SU-DHL-6 (cell line): ENCODE results near the gene RENBP.

Experiments used
- H2AFZ ChIP-seq: fragments of 200-600 bp; sonication (generic); 2 replicates; pipeline ENCODE4 v1.6.1; 2014; ENCODE audit warnings: low read depth, mild to moderate bottlenecking, moderate library complexity, mixed read lengths, antibody characterized with exemption, low read length; ENCODE audit not compliant: severe bottlenecking
- H3F3A ChIP-seq: fragments of 200-600 bp; shearing (Covaris generic); 2 replicates; pipeline ENCODE4 v1.6.0; 2016; ENCODE audit warnings: antibody characterized with exemption, mild to moderate bottlenecking; ENCODE audit not compliant: insufficient read depth
- H3K27ac ChIP-seq: fragments of 200-600 bp; sonication (generic); 2 replicates; pipeline ENCODE4 v1.5.1; 2016; ENCODE audit warnings: low read depth, mild to moderate bottlenecking, low read length, moderate library complexity, mixed read lengths
- H3K27me3 ChIP-seq: fragments of 200-600 bp; sonication (generic), shearing (Covaris generic); 2 replicates; pipeline ENCODE4 v1.6.0; 2014; ENCODE audit warnings: mild to moderate bottlenecking, low read length
- H3K36me3 ChIP-seq: fragments of 200-600 bp; sonication (generic); 2 replicates; pipeline ENCODE4 v1.6.1; 2014; ENCODE audit warnings: mild to moderate bottlenecking, low read length, mixed read lengths
- H3K4me2 ChIP-seq: fragments of 300-600, 200-600 bp; shearing (Covaris generic), sonication (generic); 2 replicates; pipeline ENCODE4 v1.6.0; 2014; ENCODE audit warnings: low read length, low read depth, mild to moderate bottlenecking; ENCODE audit not compliant: poor library complexity, severe bottlenecking
- H3K4me3 ChIP-seq: fragments of 200-600 bp; sonication (generic); 2 replicates; pipeline ENCODE4 v1.5.1; 2014; ENCODE audit warnings: antibody characterized with exemption, low read length, mild to moderate bottlenecking, mixed read lengths; ENCODE audit not compliant: insufficient read depth, poor library complexity, severe bottlenecking
- H3K79me2 ChIP-seq: fragments of 200-600 bp; sonication (generic); 2 replicates; pipeline ENCODE4 v1.6.1; 2014; ENCODE audit warnings: mild to moderate bottlenecking, low read length, moderate library complexity; ENCODE audit not compliant: insufficient read depth
- H3K9ac ChIP-seq: fragments of 200-600 bp; sonication (generic); 2 replicates; pipeline ENCODE4 v1.7.0; 2014; ENCODE audit warnings: mild to moderate bottlenecking, low read length
- H3K9me2 ChIP-seq: fragments of 200-600 bp; sonication (generic); replicated peaks from 2 replicates; pipeline ENCODE4 v1.6.1; 2014; ENCODE audit warnings: low read length; ENCODE audit not compliant: insufficient read depth
- H3K9me3 ChIP-seq: fragments of 200-600 bp; sonication (generic); 2 replicates; pipeline ENCODE4 v1.6.1; 2014; ENCODE audit warnings: low read length, mixed read lengths; ENCODE audit not compliant: insufficient read depth
- H4K20me1 ChIP-seq: fragments of 200-600 bp; sonication (generic); 2 replicates; pipeline ENCODE4 v1.6.1; 2014; ENCODE audit warnings: low read depth, mild to moderate bottlenecking, antibody characterized with exemption, low read length, moderate library complexity, mixed read lengths
- EZH2phosphoT487 ChIP-seq: fragments of 200-600 bp; sonication (generic), shearing (Covaris generic); conservative IDR thresholded peaks from 2 replicates; pipeline ENCODE4 v1.6.1; 2018; ENCODE audit warnings: mild to moderate bottlenecking, antibody characterized with exemption, low read length, moderate library complexity, mixed read lengths
- TF ChIP-seq, protein P1 (sequence below): fragments of 200-600 bp; sonication (generic); IDR thresholded peaks from one replicate; pipeline ENCODE4 v1.5.1; 2017; ENCODE audit warnings: antibody characterized with exemption, mild to moderate bottlenecking, low read length, moderate library complexity; ENCODE audit not compliant: insufficient read depth, poor library complexity, severe bottlenecking

The RENBP gene

GRCh38 chrX:153988493-153988892 is 44.0 kb upstream of the RENBP start:
- no peaks in the 10 kb centered on the region for H3F3A ChIP-seq
- no peak overlapping the region for H3K4me3 ChIP-seq
- no peaks in the 10 kb centered on the region for H3K9me3 ChIP-seq
- H3K9me2 ChIP-seq: no peaks in the 10 kb centered on the region
- H3K79me2 ChIP-seq: no peaks in the 10 kb centered on the region
- H3K4me2 ChIP-seq: no peak overlapping the region
- H2AFZ ChIP-seq: no peak overlapping the region
- H3K36me3 ChIP-seq: no peaks in the 10 kb centered on the region
- no peaks in the 10 kb centered on the region for H3K27me3 ChIP-seq
- H3K9ac ChIP-seq: no peak overlapping the region
- TF ChIP-seq, protein P1, sequence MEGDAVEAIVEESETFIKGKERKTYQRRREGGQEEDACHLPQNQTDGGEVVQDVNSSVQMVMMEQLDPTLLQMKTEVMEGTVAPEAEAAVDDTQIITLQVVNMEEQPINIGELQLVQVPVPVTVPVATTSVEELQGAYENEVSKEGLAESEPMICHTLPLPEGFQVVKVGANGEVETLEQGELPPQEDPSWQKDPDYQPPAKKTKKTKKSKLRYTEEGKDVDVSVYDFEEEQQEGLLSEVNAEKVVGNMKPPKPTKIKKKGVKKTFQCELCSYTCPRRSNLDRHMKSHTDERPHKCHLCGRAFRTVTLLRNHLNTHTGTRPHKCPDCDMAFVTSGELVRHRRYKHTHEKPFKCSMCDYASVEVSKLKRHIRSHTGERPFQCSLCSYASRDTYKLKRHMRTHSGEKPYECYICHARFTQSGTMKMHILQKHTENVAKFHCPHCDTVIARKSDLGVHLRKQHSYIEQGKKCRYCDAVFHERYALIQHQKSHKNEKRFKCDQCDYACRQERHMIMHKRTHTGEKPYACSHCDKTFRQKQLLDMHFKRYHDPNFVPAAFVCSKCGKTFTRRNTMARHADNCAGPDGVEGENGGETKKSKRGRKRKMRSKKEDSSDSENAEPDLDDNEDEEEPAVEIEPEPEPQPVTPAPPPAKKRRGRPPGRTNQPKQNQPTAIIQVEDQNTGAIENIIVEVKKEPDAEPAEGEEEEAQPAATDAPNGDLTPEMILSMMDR: no peak
- no peak overlapping the region for H3K27ac ChIP-seq
- H4K20me1 ChIP-seq: no peaks in the 10 kb centered on the region

DNA sequence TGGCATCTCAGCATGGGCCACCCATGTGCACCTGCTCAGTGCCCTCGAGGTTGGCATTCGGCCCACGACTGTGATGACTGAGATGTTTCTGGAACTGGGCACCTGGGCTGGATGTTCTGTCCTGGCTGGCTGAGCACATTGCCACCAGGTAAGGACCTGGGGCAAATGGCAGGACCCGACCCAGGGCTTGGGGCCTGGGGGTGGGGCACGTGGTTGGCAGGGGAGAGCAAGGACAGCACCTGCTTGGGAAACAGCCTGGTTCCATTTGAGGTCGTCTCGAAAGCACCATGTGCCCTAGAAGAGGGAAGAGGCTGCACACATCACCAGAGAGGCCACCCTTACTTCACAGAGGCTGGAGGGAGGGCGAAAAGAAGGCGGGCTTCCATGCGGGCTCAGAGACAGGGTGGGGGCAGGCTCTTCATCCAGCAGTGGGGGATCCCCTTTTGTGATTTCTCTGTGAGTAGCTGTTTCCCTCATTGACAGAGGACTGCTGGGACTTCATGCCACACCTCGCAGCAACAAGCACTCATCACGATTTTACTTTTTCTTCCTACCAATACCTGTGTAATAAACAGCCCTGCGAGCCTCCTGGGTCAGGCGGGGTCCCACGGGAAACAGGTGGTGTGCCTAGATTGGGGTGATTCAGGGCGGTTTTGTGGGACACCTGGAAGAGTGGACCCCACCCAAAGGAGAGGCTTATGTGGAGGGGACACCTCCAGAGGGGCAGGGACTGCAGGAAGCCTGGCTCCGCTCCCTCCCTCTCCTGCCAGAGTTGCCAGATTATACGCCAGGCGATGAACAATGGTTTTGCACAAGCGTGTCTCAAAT is 40.1 kb upstream of the RENBP start:
- Histone ChIP-seq H3K36me3 (no peaks in the 10 kb centered on the region), H3K9me3 (no peaks in the 10 kb centered on the region), H3F3A (no peaks in the 10 kb centered on the region), H4K20me1 (no peaks in the 10 kb centered on the region), H3K9me2 (no peaks in the 10 kb centered on the region), H3K4me3 (no peak overlapping the region), H2AFZ (no peak overlapping the region), H3K9ac (no peak overlapping the region), H3K79me2 (no peaks in the 10 kb centered on the region), H3K27me3 (no peaks in the 10 kb centered on the region), H3K4me2 (no peak overlapping the region), H3K27ac (no peak overlapping the region)
- TF ChIP-seq EZH2phosphoT487: no peak

GRCh38 chrX:153983321-153983801 is 38.9 kb upstream of the RENBP start:
- Histone ChIP-seq H3K9me3 (no peaks in the 10 kb centered on the region), H3K4me2 (no peak overlapping the region), H3K79me2 (no peaks in the 10 kb centered on the region), H3F3A (no peaks in the 10 kb centered on the region), H4K20me1 (no peaks in the 10 kb centered on the region), H3K36me3 (no peaks in the 10 kb centered on the region), H2AFZ (no peak overlapping the region), H3K9me2 (no peaks in the 10 kb centered on the region), H3K27ac (no peak overlapping the region), H3K27me3 (no peaks in the 10 kb centered on the region), H3K4me3 (no peak overlapping the region), H3K9ac (no peak overlapping the region)
- TF ChIP-seq EZH2phosphoT487: no peak
- TF ChIP-seq, protein P1: no peak

- no peaks in the 10 kb centered on the region for H3K27me3 ChIP-seq
- no peak overlapping the region for H3K27ac ChIP-seq
- no peaks in the 10 kb centered on the region for H3K9me2 ChIP-seq
- H3K36me3 ChIP-seq: no peaks in the 10 kb centered on the region
- H4K20me1 ChIP-seq: no peaks in the 10 kb centered on the region
- H2AFZ ChIP-seq: no peak overlapping the region
- no peaks in the 10 kb centered on the region for H3K79me2 ChIP-seq
- no peak overlapping the region for H3K4me2 ChIP-seq
- no peak overlapping the region for H3K9ac ChIP-seq
- no peaks in the 10 kb centered on the region for H3K9me3 ChIP-seq
- no peak for TF ChIP-seq EZH2phosphoT487
- TF ChIP-seq, protein P1: no peak
- H3F3A ChIP-seq: no peaks in the 10 kb centered on the region
- no peak overlapping the region for H3K4me3 ChIP-seq
These were observed 37.5 kb upstream of the RENBP start for GRCh38 chrX:153981771-153982533.
